GM12873 (cell line): ENCODE measurements around the gene RNF13.

ENCODE experiments used
- TF ChIP-seq, protein P1 (sequence below): IDR thresholded peaks from 2 replicates; pipeline ENCODE4 v1.5.1; 2012; ENCODE audit warnings: low read depth, mild to moderate bottlenecking, moderate library complexity, low read length, control low read depth; ENCODE audit not compliant: insufficient read depth; ENCODE audit errors: missing control alignments

The RNF13 gene

GRCh38 chr3:149826636-149827035 lies 13.6 kb downstream of the RNF13 start:
- TF ChIP-seq, protein P1, sequence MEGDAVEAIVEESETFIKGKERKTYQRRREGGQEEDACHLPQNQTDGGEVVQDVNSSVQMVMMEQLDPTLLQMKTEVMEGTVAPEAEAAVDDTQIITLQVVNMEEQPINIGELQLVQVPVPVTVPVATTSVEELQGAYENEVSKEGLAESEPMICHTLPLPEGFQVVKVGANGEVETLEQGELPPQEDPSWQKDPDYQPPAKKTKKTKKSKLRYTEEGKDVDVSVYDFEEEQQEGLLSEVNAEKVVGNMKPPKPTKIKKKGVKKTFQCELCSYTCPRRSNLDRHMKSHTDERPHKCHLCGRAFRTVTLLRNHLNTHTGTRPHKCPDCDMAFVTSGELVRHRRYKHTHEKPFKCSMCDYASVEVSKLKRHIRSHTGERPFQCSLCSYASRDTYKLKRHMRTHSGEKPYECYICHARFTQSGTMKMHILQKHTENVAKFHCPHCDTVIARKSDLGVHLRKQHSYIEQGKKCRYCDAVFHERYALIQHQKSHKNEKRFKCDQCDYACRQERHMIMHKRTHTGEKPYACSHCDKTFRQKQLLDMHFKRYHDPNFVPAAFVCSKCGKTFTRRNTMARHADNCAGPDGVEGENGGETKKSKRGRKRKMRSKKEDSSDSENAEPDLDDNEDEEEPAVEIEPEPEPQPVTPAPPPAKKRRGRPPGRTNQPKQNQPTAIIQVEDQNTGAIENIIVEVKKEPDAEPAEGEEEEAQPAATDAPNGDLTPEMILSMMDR: no peak

DNA sequence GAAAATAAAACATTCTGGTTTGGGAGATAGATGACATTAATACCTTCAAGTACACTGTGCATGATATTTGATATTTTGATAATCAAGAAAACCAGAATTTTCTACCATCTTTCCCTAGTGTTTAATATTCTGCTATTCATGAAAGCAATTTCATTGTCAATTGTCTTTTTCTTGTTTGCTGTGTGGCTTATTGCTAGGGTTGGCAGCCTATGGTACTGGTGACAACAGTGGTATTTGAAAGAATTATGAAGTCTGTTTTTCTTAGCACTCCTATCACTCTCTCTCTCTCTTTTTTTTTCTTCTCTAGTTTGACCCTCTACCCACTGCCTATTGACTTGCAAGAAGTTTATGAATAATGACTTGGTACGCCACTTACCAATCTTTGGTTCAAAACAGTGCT lies 15.4 kb downstream of the RNF13 start:
- TF ChIP-seq, protein P1: no peak

DNA sequence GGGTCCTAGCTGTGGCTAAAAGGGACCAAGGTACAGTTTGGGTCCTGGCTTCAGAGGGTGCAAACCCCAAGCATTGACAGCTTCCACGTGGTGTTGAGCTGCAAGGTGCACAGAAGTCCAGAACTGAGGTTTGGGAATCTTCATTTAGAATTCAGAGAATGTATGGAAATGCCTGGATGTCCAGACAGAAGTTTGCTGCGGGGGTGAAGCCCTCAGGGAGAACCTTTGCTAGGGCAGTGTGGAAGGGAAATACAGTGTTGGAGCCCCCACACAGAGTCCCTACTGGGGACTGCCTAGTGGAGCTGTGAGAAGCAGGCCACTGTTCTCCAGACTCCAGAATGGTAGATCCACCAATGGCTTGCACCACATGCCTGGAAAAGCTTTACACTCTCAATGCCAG lies 17.9 kb downstream of the RNF13 start:
- TF ChIP-seq, protein P1: no peak

- TF ChIP-seq, protein P1: no peak
Measured at GRCh38 chr3:149831321-149831720, 18.3 kb downstream of the RNF13 start.

DNA sequence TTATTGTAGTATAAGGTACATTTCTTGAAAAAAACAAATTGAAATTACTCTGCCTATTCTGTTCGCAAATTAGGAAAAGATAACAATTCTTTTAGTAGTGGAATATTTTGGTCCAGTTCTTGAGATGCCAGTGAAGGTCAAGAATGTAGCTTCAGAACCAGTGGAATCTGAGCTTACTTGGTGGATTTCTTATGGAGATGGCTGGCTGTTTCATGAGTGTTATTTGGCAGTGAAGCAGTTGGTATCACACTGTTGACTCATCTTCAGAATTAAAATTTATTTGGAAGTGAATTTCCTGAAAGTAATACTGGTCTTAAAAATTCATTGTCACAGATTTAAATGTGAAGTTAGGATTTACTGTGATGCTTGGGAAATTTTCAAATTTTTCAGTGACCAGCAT lies 19.1 kb downstream of the RNF13 start:
- TF ChIP-seq, protein P1: no peak

DNA sequence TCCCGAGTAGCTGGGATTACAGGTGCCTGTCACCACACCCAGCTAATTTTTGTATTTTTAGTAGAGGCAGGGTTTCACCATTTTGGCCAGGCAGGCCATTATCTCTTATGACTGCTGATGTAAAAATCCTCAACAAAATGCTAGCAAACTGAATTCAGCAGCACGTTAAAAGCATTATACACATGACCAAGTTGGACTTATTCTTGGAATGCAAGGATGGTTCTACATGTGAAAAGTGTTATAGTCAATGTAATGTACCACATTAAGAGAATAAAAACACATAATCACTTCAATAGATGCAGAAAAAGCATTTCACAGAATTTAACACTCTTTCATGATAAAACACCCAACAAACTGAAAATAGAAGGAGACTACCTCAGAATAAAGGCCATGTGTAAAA lies 20.2 kb downstream of the RNF13 start:
- TF ChIP-seq, protein P1: no peak

- TF ChIP-seq, protein P1: no peak
Measured at GRCh38 chr3:149839896-149840295, 26.9 kb downstream of the RNF13 start.
